ENCODE measurements around the gene GULP1. TPM values are rescaled to one million over a fixed set of nuclear protein-coding genes. Genes with fewer than 3 reads are reported as not detected.

GULP1 gene
- total and polyA plus RNA-seq, 10 donors, result 0.83 to 16.6 (median 6.6) TPM

- H3K27ac ChIP-seq, result no peak overlapping the region
- no peaks in the 10 kb centered on the region for H3K36me3 ChIP-seq
- intact Hi-C loops (cut with DNase I; ENCODE audit: low total_unique reads), result no loop called here
- no peaks in the 10 kb centered on the region for H3K4me1 ChIP-seq
- DNase-seq, result no peak
- 83 to 91% (median 86%) methylated on average over 6 of the region's 6 CpGs for WGBS, 5 donors
- no peaks in the 10 kb centered on the region for H3K27me3 ChIP-seq (replicated peaks in 1 of 7)
- TF ChIP-seq CTCF (IDR thresholded peaks at IDR 0.05 in 8 of 11, conservative IDR thresholded peaks at IDR 0.05 in 3 of 11) (no peak), POLR2A (IDR thresholded peaks at IDR 0.05) (no peak), POLR2AphosphoS5 (IDR thresholded peaks at IDR 0.05) (no peak)
- H3K4me3 ChIP-seq, result no peak overlapping the region
- H3K9me3 ChIP-seq, result peaks cover 0 to 41% (median 18%) of the 10 kb centered on the region in 8 donors
These were observed 120.5 kb downstream of the GULP1 start for GRCh38 chr2:188412190-188412589.

DNA sequence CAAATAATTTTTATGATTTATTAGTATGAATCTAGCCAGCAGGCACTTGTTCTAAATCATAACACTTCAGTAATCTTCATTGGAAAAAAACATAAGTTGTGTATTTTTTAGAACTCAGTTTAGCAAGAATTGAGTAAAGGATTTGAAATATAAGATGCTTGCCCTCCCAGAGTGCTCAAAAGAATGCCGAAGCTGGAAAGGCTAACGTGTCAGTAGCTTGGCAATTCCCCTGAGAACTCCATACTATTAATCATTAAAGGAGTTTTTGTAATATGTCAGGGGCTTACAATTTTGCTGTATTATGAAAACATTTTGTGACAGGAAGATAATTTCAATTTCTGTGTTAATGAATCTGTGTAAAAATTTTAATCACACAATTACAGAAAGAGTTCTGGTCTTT, 122.7 kb downstream of the GULP1 start:
- TF ChIP-seq POLR2A (IDR thresholded peaks at IDR 0.05) (no peak), POLR2AphosphoS5 (IDR thresholded peaks at IDR 0.05) (no peak), CTCF (IDR thresholded peaks at IDR 0.05 in 8 of 11, conservative IDR thresholded peaks at IDR 0.05 in 3 of 11) (no peak)
- H3K36me3 ChIP-seq, result no peaks in the 10 kb centered on the region
- WGBS, 5 donors, result 57 to 70% (median 65%) methylated on average over 2 of the region's 2 CpGs
- H3K9me3 ChIP-seq, result peaks cover 0 to 28% (median 10%) of the 10 kb centered on the region in 8 donors
- no peak overlapping the region for H3K4me3 ChIP-seq
- H3K4me1 ChIP-seq, result no peaks in the 10 kb centered on the region
- no peak overlapping the region for H3K27ac ChIP-seq
- H3K27me3 ChIP-seq (replicated peaks in 1 of 7), result no peaks in the 10 kb centered on the region
- DNase-seq, result no peak
- intact Hi-C loops (cut with DNase I; ENCODE audit: low total_unique reads), result no loop called here

DNA sequence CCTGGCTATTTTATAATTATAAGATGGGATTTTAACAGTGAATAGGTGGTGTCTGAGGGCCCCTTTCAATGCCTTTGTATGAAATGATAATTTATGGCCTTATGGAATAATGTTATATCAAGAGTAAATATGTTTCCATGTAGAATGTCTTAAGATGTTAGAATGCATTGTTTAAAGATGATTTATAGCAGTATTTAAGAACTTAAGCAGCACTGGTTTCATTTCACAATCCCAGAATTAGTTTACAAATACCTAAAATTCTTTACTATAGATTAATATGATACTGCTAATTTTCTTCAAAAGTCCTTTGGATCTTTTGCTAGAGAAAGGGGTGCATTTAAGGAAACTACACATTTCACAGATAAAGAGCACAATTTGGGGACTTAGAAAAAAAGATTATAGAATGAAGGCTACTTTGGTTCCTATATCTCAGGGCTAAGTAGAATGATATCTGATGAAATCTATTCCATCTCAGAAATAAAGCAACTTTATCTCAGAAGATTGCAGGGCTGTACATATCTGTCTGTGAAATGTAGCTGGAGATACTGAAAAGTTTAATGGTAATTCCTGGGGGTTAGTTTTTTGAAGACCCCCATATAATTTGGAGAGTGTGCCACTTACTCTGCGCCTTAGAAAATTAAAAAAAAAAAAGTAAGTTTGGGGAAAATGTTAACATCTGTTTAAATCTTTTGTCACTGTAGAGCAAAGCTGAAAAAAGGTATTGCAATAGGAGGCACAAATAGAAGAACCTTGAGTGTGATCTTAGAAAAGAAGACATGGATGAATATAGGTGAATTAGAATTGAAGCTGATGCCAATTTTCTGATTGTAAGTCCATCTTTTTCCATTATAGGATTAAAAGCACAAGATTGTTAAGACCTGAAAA, 123.4 kb downstream of the GULP1 start:
- no peaks in the 10 kb centered on the region for H3K4me1 ChIP-seq
- H3K4me3 ChIP-seq, result no peak overlapping the region
- TF ChIP-seq CTCF (IDR thresholded peaks at IDR 0.05 in 8 of 11, conservative IDR thresholded peaks at IDR 0.05 in 3 of 11) (no peak), POLR2AphosphoS5 (IDR thresholded peaks at IDR 0.05) (no peak), POLR2A (IDR thresholded peaks at IDR 0.05) (no peak)
- H3K27ac ChIP-seq, result no peak overlapping the region
- no peaks in the 10 kb centered on the region for H3K27me3 ChIP-seq (replicated peaks in 1 of 7)
- no peak for DNase-seq
- 78 to 92% (median 82%) methylated on average over 1 of the region's 1 CpG for WGBS, 5 donors
- intact Hi-C loops (cut with DNase I; ENCODE audit: low total_unique reads), result no loop called here
- H3K36me3 ChIP-seq, result no peaks in the 10 kb centered on the region
- H3K9me3 ChIP-seq, result peaks cover 0 to 27% (median 12%) of the 10 kb centered on the region in 8 donors

GRCh38 chr2:188415754-188416083, 124.0 kb downstream of the GULP1 start:
- TF ChIP-seq POLR2AphosphoS5 (IDR thresholded peaks at IDR 0.05) (no peak), POLR2A (IDR thresholded peaks at IDR 0.05) (no peak), CTCF (IDR thresholded peaks at IDR 0.05 in 8 of 11, conservative IDR thresholded peaks at IDR 0.05 in 3 of 11) (no peak)
- H3K27me3 ChIP-seq (replicated peaks in 1 of 7), result no peaks in the 10 kb centered on the region
- intact Hi-C loops (cut with DNase I; ENCODE audit: low total_unique reads), result no loop called here
- H3K27ac ChIP-seq, result no peak overlapping the region
- H3K36me3 ChIP-seq, result no peaks in the 10 kb centered on the region
- 71 to 86% (median 82%) methylated on average over 1 of the region's 1 CpG for WGBS, 5 donors
- H3K9me3 ChIP-seq, result peaks cover 0 to 21% (median 14%) of the 10 kb centered on the region in 8 donors
- DNase-seq, result no peak
- no peak overlapping the region for H3K4me3 ChIP-seq
- no peaks in the 10 kb centered on the region for H3K4me1 ChIP-seq

Measured in spleen (tissue), 11 donors.